Measurements from ENCODE around the gene PDLIM7.

Gene PDLIM7

DNA sequence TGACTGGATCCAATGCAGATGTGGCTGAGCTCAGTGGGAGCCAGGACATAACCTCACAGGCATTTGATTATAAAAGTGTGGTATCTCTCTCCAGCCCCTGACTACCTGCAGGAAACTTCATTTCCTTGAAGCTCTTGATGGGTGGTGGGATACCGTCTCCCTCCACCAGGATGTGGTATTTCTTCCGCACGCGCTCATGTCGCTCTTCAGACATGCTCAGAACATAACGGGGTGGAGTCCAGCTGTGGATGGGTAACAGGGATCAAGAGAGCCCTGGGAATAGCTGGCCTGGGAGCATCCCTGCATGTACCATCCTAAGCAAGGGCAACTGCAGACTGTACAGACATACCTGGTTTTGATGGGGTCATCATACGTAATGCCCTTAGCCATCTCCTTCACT is 18.2 kb upstream of the PDLIM7 start:
- H3K4me3 ChIP-seq (ENCODE audit: low read depth, low read length): peak overlapping the region; percentile 88
- no peak for DNase-seq (ENCODE audit: low read depth, low spot score)
- in situ Hi-C loops (cut with HindIII; ENCODE audit: low sequenced_read_pairs): no loop called here
- TF ChIP-seq CTCF (IDR thresholded peaks at IDR 0.05; ENCODE audit: low read depth, low read length): no peak

DNA sequence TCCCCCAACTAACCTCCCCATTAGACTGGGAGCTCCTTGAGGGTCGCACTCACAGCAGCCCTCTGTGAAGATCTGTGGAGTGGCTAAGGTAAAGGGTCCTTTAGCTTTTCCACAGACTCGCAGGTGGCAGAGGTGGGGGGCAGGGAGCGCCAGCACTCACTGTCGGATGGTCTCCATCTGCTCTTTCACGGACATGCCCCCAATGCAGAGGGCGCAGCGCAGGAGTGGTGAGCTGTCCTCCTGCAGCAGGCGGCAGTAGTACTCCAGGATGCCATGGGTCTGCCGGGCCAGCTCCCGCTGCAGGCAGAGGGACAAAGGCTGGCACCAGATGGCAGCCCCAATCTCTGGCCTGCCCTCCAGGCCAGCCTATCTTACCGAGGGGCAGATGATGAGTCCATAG is 17.1 kb upstream of the PDLIM7 start:
- in situ Hi-C loops (cut with HindIII; ENCODE audit: low sequenced_read_pairs): no loop called here
- H3K4me3 ChIP-seq (ENCODE audit: low read depth, low read length): no peak overlapping the region
- TF ChIP-seq CTCF (IDR thresholded peaks at IDR 0.05; ENCODE audit: low read depth, low read length): no peak
- DNase-seq (ENCODE audit: low read depth, low spot score): no peak

- no peak for TF ChIP-seq CTCF (IDR thresholded peaks at IDR 0.05; ENCODE audit: low read depth, low read length)
- no peak for DNase-seq (ENCODE audit: low read depth, low spot score)
- no peak overlapping the region for H3K4me3 ChIP-seq (ENCODE audit: low read depth, low read length)
- in situ Hi-C loops (cut with HindIII; ENCODE audit: low sequenced_read_pairs): no loop called here
Observed at GRCh38 chr5:177513500-177513899, 16.1 kb upstream of the PDLIM7 start.

DNA sequence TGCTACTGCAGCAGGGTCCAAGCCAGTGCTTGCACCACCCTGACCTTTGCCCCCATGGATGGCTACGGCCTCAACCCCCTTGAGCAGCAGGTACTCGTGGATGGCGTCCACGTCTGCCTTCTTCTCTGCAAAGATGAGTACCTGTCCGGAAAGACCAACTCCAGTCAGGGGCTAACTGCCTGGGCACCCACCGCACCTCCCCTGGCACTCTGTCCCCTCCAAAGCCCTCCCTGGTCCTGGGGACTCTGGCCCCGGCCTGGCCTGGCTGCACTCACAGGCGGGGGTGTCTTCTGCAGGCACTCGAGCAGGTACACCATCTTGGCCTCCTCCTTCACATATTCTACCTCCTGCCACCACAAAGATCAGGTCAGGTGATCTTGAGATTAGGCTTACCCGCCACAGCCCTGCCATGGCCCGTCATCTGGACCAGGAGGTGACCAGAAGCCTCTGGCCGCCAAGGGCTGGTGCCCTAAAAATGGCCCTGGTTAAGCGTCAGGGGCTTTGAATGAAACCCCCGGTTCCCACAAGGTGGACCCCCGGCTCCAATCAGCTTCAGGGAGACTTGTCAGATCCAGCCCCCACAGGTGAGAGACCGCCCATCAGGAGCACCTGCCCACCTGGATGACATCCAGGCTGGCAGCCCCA is 15.5 kb upstream of the PDLIM7 start:
- H3K4me3 ChIP-seq (ENCODE audit: low read depth, low read length): no peak overlapping the region
- no peak for TF ChIP-seq CTCF (IDR thresholded peaks at IDR 0.05; ENCODE audit: low read depth, low read length)
- in situ Hi-C loops (cut with HindIII; ENCODE audit: low sequenced_read_pairs): no loop called here
- DNase-seq (ENCODE audit: low read depth, low spot score): no peak

DNA sequence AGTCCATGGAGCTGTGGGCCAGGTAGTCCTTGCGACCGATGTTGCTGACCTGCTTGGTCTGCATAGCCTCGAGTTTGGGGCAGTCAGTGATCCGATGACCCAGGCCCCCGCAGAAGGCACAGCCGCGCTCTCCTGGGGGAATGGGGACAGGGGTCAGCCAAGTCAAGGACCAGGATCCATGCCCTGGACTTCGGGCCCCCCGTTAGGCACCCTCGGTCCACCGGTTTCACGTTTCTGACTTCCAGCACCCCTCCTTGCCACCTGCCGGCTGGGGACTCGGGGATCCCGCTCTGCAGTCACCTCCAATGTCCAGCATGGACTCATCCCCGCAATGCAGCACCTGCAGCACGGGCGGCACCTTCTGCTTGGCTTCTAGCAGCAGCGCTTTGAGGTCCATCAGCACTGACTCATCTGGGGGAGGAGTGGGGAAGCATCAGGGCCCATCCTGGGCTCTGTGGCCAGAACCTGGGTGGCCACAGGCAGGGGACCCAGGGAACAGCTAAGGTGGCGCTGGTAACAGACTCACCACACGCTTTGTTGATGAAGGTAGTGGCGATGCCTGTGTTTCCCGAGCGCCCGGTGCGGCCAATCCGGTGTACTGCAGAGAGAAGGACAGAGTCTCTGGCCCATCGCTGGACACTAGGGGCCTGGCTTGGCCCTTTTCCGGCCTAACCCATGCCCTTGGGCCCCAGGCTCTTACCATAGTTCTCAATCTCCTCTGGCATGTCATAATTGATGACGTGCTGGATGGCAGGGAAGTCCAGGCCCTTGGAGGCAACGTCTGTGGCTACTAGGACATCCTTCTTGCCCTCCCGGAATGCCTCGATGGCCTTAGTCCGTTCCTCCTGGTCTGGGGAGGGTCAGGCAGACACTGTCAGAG is 14.6 kb upstream of the PDLIM7 start:
- in situ Hi-C loops (cut with HindIII; ENCODE audit: low sequenced_read_pairs): no loop called here

GRCh38 chr5:177511181-177511580 is 13.8 kb upstream of the PDLIM7 start:
- no peak for DNase-seq (ENCODE audit: low read depth, low spot score)
- H3K4me3 ChIP-seq (ENCODE audit: low read depth, low read length): no peak overlapping the region
- no peak for TF ChIP-seq CTCF (IDR thresholded peaks at IDR 0.05; ENCODE audit: low read depth, low read length)
- in situ Hi-C loops (cut with HindIII; ENCODE audit: low sequenced_read_pairs): no loop called here

More for the DNA sequence above, 14.6 kb upstream of the PDLIM7 start:
- TF ChIP-seq CTCF (IDR thresholded peaks at IDR 0.05; ENCODE audit: low read depth, low read length): no peak
- no peak for DNase-seq (ENCODE audit: low read depth, low spot score)
- H3K4me3 ChIP-seq (ENCODE audit: low read depth, low read length): no peak overlapping the region

Data from astrocyte of the spinal cord (primary cell).